T-helper 9 cell (primary cell): ENCODE measurements around the gene BANP.
"Not testable (repeated sequence)": the region's sequence is repeated elsewhere in the genome, so short reads cannot be mapped to it uniquely, and the experiment has no call there.

Experiments
- DNase-seq: peaks from one replicate; pipeline ENCODE4 v3.0.0-alpha.2; 2020

BANP gene

GRCh38 chr16:87996962-87997880 is 46.0 kb downstream of the BANP start:
- DNase-seq: no peak

GRCh38 chr16:87998184-87998793 is 47.1 kb downstream of the BANP start:
- not testable (repeated sequence) for DNase-seq

GRCh38 chr16:87998992-87999391 is 47.8 kb downstream of the BANP start:
- DNase-seq: not testable (repeated sequence)

GRCh38 chr16:88002211-88002610 is 51.0 kb downstream of the BANP start:
- no peak for DNase-seq

GRCh38 chr16:88002749-88003148 is 51.5 kb downstream of the BANP start:
- DNase-seq: no peak

GRCh38 chr16:88003316-88003715 is 52.1 kb downstream of the BANP start:
- DNase-seq: no peak

- no peak for DNase-seq
Observed at GRCh38 chr16:88003736-88004135, 52.5 kb downstream of the BANP start.

GRCh38 chr16:88004391-88004790 is 53.2 kb downstream of the BANP start:
- no peak for DNase-seq

GRCh38 chr16:88005181-88005581 is 53.9 kb downstream of the BANP start:
- no peak for DNase-seq

- DNase-seq: no peak
Observed at GRCh38 chr16:88005968-88006367, 54.7 kb downstream of the BANP start.

- no peak for DNase-seq
Observed at GRCh38 chr16:88007321-88007731, 56.1 kb downstream of the BANP start.

- DNase-seq: no peak
Observed at GRCh38 chr16:88008840-88009239, 57.6 kb downstream of the BANP start.

GRCh38 chr16:88009563-88010342 is 58.5 kb downstream of the BANP start:
- no peak for DNase-seq

- no peak for DNase-seq
Observed at GRCh38 chr16:88010343-88010967, 59.2 kb downstream of the BANP start.

- no peak for DNase-seq
Observed at GRCh38 chr16:88010968-88011483, 59.8 kb downstream of the BANP start.

- no peak for DNase-seq
Observed at GRCh38 chr16:88012360-88012759, 61.1 kb downstream of the BANP start.

- DNase-seq: no peak
Observed at GRCh38 chr16:88013091-88013609, 61.9 kb downstream of the BANP start.

- DNase-seq: no peak
Observed at GRCh38 chr16:88013766-88014251, 62.6 kb downstream of the BANP start.

GRCh38 chr16:88014252-88014781 is 63.1 kb downstream of the BANP start:
- DNase-seq: no peak

GRCh38 chr16:88014954-88015805 is 63.9 kb downstream of the BANP start:
- no peak for DNase-seq

GRCh38 chr16:88015806-88016140 is 64.5 kb downstream of the BANP start:
- DNase-seq: no peak
